Vagina (tissue), 2 donors: ENCODE results near the gene DNAH2. TPM values are rescaled to one million over a fixed set of nuclear protein-coding genes. Genes with fewer than 3 reads are reported as not detected.

Experiments
- DNase-seq, 2 donors: peaks; one replicate each; pipeline ENCODE4 v3.0.0-alpha.2; 2017; ENCODE audit errors: extremely low spot score in 2 of 2
- H3K27ac ChIP-seq: fragments of 200-600 bp; sonication (generic); one replicate; pipeline ENCODE4 v1.5.1; 2019
- H3K27me3 ChIP-seq: fragments of 200-600 bp; sonication (generic); one replicate; pipeline ENCODE4 v1.5.1; 2019
- H3K36me3 ChIP-seq, 2 donors: fragments of 200-600 bp; sonication (generic); one replicate each; pipeline ENCODE4 v1.5.1; 2017 to 2019
- H3K4me1 ChIP-seq: fragments of 200-600 bp; sonication (generic); one replicate; pipeline ENCODE4 v1.5.1; 2019
- H3K4me3 ChIP-seq, 2 donors: fragments of 200-600 bp; sonication (generic); 1 replicate in 1 of 2; 2 replicates in 1 of 2; pipeline ENCODE4 v1.5.1; 2016 to 2019
- H3K9me3 ChIP-seq: fragments of 200-600 bp; sonication (generic); one replicate; pipeline ENCODE4 v1.5.1; 2019
- CTCF ChIP-seq, 3 experiments: fragments of 450-650 bp in 2 of 3; fragments of 200-600 bp in 1 of 3; sonication (generic) in 1 of 3; IDR thresholded peaks; one replicate each; pipeline ENCODE4 v1.5.1; 2017 to 2019; ENCODE audit warnings: antibody characterized with exemption in 3 of 3, mild to moderate bottlenecking in 2 of 3, moderate library complexity in 2 of 3
- POLR2A ChIP-seq, 2 donors: fragments of 450-650 bp; IDR thresholded peaks; one replicate each; pipeline ENCODE4 v1.6.1; 2017; ENCODE audit warnings: antibody characterized with exemption in 2 of 2, mild to moderate bottlenecking in 2 of 2, moderate library complexity in 2 of 2
- POLR2AphosphoS5 ChIP-seq, 2 donors: sonication (generic); formaldehyde crosslinking; IDR thresholded peaks; one replicate each; pipeline ENCODE4 v1.9.0; 2017; ENCODE audit warnings: antibody characterized with exemption in 2 of 2, mild to moderate bottlenecking in 2 of 2, low read depth in 1 of 2; ENCODE audit not compliant: insufficient read depth in 1 of 2
- intact Hi-C: fragments of 100-400 bp; cut with DNase I; formaldehyde crosslinking; loops from one replicate; pipeline ENCODE4 v1.15.1; 2023
- total RNA-seq: library from RNA; depleted of rRNA; stranded (reverse); fragments of >200 nt; gene quantifications from one replicate; pipeline ENCODE4 v1.2.3, GENCODE V29; 2016

DNAH2 gene
- total RNA-seq, 1 donor from 2014 or later: 0.49 TPM

DNA sequence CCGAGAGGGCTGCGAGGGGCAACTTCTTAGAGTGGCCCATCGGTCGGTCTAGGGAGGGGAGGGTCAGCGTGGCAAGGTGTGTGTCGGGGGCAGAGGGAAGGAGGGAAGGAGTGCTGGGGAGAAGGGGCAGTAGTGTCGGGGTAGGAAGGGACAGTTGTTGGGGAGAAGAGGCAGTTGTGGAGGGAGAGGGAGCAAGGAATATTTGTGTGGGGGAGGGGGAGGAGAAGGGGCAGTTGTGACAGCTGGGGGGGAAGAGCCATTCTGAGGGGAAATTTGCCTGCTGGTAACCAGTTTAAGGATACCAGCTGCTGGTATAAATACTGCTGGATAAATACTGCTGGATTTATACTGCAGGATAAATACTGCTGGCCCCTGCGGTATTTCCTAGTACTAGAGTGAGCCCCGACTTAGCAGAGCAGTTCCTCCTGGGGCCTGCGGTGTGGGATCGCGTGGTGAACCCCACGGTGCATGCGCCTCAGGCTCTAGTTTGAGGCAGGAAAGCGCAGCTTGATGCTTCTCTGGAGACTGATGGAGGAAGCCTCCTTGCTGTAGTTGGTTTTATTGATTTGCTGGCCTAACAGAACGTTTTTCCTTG is 309 bp downstream of the DNAH2 start:
- intact Hi-C loops: no loop called here
- Histone ChIP-seq H3K4me3 (peak overlapping the region; percentile 57 to 72), H3K36me3 (no peaks in the 10 kb centered on the region), H3K27ac (peak overlapping the region; percentile 74), H3K27me3 (no peaks in the 10 kb centered on the region), H3K4me1 (peaks cover 24% of the 10 kb centered on the region), H3K9me3 (no peaks in the 10 kb centered on the region)
- TF ChIP-seq POLR2AphosphoS5 (IDR thresholded peaks at IDR 0.05; ENCODE audit: insufficient read depth in 1 of 2, low read depth in 1 of 2) (no peak), POLR2A (IDR thresholded peaks at IDR 0.05) (no peak)
- no peak for DNase-seq

- Histone ChIP-seq H3K4me1 (peaks cover 24% of the 10 kb centered on the region), H3K36me3 (no peaks in the 10 kb centered on the region), H3K27me3 (no peaks in the 10 kb centered on the region), H3K4me3 (no peak overlapping the region), H3K9me3 (no peaks in the 10 kb centered on the region), H3K27ac (no peak overlapping the region)
- TF ChIP-seq CTCF (IDR thresholded peaks at IDR 0.05): no peak
- TF ChIP-seq POLR2AphosphoS5 (IDR thresholded peaks at IDR 0.05; ENCODE audit: insufficient read depth in 1 of 2, low read depth in 1 of 2): no peak
- TF ChIP-seq POLR2A (IDR thresholded peaks at IDR 0.05): no peak
- intact Hi-C loops: no loop called here
- no peak for DNase-seq
Observed at GRCh38 chr17:7719661-7720060, 2.1 kb downstream of the DNAH2 start.

- Histone ChIP-seq H3K27me3 (no peaks in the 10 kb centered on the region), H3K4me3 (no peak overlapping the region), H3K9me3 (no peaks in the 10 kb centered on the region)
Observed at GRCh38 chr17:7720125-7720524, 2.6 kb downstream of the DNAH2 start.

DNA sequence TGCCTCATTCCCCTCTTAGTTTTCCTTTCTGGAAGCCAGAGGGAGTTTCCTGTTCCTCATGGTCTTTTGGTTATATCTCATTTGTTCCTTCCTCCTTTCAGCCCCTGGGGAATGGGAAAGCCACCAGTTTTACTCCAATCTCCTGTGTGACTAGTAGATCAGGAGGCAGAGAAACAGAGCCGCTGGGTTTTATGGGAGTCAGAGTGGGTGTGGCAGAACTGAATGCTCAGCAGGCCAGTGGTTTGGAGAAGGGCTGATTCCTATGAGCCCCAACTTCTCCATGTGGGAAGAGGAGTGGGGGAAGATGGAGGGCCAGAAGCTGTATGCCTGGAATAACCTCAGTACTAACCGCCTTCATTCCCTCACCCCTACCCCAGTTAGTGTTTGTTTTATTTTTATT is 4.1 kb downstream of the DNAH2 start:
- Histone ChIP-seq H3K9me3 (no peaks in the 10 kb centered on the region), H3K27me3 (no peaks in the 10 kb centered on the region), H3K4me1 (peaks cover 17% of the 10 kb centered on the region), H3K36me3 (no peaks in the 10 kb centered on the region), H3K4me3 (no peak overlapping the region), H3K27ac (no peak overlapping the region)
- no peak for DNase-seq
- intact Hi-C loops: no loop called here
- no peak for TF ChIP-seq POLR2A (IDR thresholded peaks at IDR 0.05)
- TF ChIP-seq POLR2AphosphoS5 (IDR thresholded peaks at IDR 0.05; ENCODE audit: insufficient read depth in 1 of 2, low read depth in 1 of 2): no peak
- no peak for TF ChIP-seq CTCF (IDR thresholded peaks at IDR 0.05)

More at GRCh38 chr17:7720125-7720524, 2.6 kb downstream of the DNAH2 start:
- no peak for TF ChIP-seq POLR2AphosphoS5 (IDR thresholded peaks at IDR 0.05; ENCODE audit: insufficient read depth in 1 of 2, low read depth in 1 of 2)
- no peak for TF ChIP-seq CTCF (IDR thresholded peaks at IDR 0.05)
- TF ChIP-seq POLR2A (IDR thresholded peaks at IDR 0.05): no peak
- intact Hi-C loops: no loop called here
- H3K36me3 ChIP-seq: no peaks in the 10 kb centered on the region
- H3K27ac ChIP-seq: no peak overlapping the region
- no peak for DNase-seq
- H3K4me1 ChIP-seq: peaks cover 24% of the 10 kb centered on the region

DNA sequence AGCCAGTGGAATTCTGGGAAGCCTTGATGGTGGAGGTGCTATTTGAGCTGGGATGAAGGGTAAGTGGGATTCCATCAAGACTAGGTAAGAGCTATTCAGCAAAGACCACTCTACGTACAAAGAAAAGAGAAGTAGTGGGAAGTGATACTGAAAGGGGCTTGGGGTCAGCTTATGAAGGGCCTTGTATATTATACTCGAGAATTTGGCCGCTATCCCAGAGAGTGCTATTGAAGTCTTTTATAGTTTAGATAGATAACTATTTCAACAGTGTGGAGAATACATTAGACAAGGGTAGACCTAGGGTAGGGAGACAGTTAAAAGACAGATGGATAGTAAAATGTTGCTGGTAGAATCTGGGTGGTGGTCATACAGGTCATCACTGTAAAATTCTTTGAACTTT is 10.3 kb downstream of the DNAH2 start:
- TF ChIP-seq POLR2AphosphoS5 (IDR thresholded peaks at IDR 0.05; ENCODE audit: insufficient read depth in 1 of 2, low read depth in 1 of 2) (no peak), POLR2A (IDR thresholded peaks at IDR 0.05) (no peak), CTCF (IDR thresholded peaks at IDR 0.05) (no peak)
- intact Hi-C loops: no loop called here
- H3K4me1 ChIP-seq: no peaks in the 10 kb centered on the region
- no peaks in the 10 kb centered on the region for H3K9me3 ChIP-seq
- H3K4me3 ChIP-seq: no peak overlapping the region
- no peaks in the 10 kb centered on the region for H3K36me3 ChIP-seq
- no peaks in the 10 kb centered on the region for H3K27me3 ChIP-seq
- no peak overlapping the region for H3K27ac ChIP-seq
- DNase-seq: no peak
